ENCODE measurements around the gene C3. TPM values are rescaled to one million over a fixed set of nuclear protein-coding genes. Genes with fewer than 3 reads are reported as not detected.

Gene C3
- total RNA-seq, 1 donor from 2014 or later, result 133 TPM

DNA sequence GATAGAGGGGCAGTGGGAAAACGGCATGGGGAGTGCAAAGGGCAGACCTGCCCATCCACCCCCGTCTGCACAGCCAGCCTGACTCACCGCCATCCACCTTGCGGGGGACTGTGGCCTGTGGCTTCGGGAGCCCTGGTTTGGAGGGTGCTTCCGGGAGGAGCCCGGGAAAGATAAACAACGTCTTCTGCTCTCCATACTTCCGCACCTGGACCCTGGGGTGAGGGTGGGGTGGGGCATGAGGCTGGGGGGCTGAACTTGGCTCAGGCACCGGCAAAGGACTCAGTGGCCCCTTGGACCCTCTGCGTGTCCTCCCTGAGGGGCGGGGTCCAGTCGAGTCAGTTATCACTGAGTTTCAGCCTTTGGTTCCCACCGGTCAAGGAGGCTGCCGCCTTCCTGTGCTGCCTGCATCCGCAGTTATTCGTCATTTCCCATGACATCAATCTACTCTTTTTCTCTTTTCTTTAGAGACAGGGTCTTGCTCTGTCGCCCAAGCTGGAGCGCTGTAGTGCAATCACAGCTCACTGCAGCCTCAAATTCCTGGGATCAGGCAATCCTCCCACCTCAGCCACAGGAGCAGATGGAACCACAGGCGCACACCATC lies 13.7 kb upstream of the C3 start:
- no peak overlapping the region for H3K4me3 ChIP-seq
- H3K9me3 ChIP-seq (replicated peaks), result no peaks in the 10 kb centered on the region
- peaks cover 39% of the 10 kb centered on the region for H3K4me1 ChIP-seq
- TF ChIP-seq, protein P1, sequence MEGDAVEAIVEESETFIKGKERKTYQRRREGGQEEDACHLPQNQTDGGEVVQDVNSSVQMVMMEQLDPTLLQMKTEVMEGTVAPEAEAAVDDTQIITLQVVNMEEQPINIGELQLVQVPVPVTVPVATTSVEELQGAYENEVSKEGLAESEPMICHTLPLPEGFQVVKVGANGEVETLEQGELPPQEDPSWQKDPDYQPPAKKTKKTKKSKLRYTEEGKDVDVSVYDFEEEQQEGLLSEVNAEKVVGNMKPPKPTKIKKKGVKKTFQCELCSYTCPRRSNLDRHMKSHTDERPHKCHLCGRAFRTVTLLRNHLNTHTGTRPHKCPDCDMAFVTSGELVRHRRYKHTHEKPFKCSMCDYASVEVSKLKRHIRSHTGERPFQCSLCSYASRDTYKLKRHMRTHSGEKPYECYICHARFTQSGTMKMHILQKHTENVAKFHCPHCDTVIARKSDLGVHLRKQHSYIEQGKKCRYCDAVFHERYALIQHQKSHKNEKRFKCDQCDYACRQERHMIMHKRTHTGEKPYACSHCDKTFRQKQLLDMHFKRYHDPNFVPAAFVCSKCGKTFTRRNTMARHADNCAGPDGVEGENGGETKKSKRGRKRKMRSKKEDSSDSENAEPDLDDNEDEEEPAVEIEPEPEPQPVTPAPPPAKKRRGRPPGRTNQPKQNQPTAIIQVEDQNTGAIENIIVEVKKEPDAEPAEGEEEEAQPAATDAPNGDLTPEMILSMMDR (IDR thresholded peaks at IDR 0.05; ENCODE audit: borderline replicate concordance), result no peak
- intact Hi-C loops (cut with micrococcal nuclease), result no loop called here
- H3K36me3 ChIP-seq, result peaks cover 11% of the 10 kb centered on the region
- H3K27ac ChIP-seq (replicated peaks), result no peak overlapping the region
- H3K27me3 ChIP-seq (ENCODE audit: low read depth), result no peaks in the 10 kb centered on the region
- DNase-seq, result no peak

DNA sequence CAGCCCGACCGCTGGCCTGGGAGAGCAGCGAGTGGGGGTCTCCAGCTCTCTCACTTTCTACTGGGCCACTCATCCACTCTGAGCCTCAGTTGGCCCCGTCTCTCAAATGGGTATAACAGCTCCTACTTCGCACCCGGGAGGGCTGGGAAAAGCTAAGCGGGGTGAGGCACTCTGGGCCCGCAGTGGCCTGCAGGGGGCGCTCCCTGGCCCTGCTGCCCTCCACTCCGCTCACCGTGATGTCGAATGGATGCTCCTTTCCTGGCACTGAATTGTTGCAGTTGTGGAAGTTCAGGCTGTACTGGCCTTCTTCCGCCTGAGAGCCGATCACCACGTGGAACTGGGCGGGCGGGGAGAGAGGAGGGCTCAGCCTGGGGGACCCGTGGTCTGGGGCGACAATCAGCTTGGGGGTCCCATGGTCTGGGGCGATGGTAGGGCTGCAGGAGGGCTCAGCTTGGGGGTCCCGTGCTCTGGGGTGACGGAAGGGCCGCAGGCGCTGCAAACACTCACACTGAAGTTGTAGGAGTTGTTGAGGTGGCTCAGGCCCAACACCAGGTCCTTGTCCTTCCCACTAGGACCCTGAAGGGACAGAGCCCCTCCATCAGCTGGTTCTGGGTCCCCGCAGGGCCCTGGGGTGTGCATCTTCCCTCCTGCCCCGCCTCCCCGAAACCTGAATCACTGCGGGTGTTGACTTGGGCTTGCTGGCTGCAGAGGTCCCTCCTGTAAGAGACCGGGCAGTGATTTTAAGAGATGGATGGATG lies 13.1 kb upstream of the C3 start:
- Histone ChIP-seq H3K27me3 (ENCODE audit: low read depth) (no peaks in the 10 kb centered on the region), H3K9me3 (replicated peaks) (no peaks in the 10 kb centered on the region), H3K4me1 (peaks cover 32% of the 10 kb centered on the region), H3K27ac (replicated peaks) (no peak overlapping the region), H3K4me3 (no peak overlapping the region), H3K36me3 (peaks cover 11% of the 10 kb centered on the region)
- TF ChIP-seq, protein P1 (IDR thresholded peaks at IDR 0.05; ENCODE audit: borderline replicate concordance), result peak; percentile 45
- no peak for DNase-seq
- intact Hi-C loops (cut with micrococcal nuclease), result no loop called here

DNA sequence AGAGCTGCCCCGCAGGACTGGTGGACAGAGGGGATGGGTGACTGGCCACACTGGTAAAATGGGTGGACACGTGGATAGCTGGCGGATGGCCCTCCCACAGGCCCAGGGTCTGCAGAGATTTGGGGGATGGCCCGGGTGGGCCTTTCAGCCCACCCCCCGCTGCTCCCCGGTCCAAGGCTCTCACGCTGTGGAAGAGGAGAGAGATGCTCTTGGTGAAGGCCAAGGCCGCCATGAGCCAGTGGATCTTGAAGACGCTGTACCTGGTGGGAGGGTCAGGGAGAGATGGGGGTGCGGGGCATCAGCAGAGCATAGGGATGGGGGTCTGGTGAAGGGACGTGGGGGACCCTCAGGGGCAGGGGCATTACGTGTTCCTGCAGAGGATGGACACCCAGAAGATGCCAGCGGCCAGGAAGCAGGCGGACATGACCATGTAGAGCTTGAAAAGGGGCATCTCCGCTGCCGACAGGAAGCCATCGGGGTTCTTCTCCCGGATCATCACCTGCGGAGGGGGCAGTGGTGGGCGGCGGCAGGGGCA lies 12.4 kb upstream of the C3 start:
- H3K9me3 ChIP-seq (replicated peaks), result no peaks in the 10 kb centered on the region
- H3K4me1 ChIP-seq, result peaks cover 26% of the 10 kb centered on the region
- H3K36me3 ChIP-seq, result peaks cover 11% of the 10 kb centered on the region
- TF ChIP-seq, protein P1 (IDR thresholded peaks at IDR 0.05; ENCODE audit: borderline replicate concordance), result no peak
- H3K27me3 ChIP-seq (ENCODE audit: low read depth), result no peaks in the 10 kb centered on the region
- intact Hi-C loops (cut with micrococcal nuclease), result no loop called here
- H3K27ac ChIP-seq (replicated peaks), result no peak overlapping the region
- no peak overlapping the region for H3K4me3 ChIP-seq
- DNase-seq, result no peak

DNA sequence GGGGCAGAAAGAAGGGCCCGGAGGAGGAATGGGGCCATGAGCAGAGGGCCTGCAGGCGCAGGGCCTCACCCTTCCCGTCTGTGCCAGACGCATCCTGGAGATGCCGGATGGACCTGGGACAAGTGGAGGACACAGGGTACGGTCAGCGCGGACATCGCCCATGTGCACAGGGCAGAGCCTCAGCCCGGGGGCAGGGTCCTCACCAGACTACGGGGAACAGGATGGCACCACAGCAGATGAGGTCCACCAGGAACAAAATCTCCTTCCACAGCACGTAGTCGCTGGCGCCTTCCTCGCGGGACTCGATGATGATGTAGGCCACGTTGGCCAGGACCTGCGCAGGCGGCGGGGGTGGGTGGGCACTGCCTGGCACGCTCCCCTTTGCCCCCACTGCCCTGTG lies 11.4 kb upstream of the C3 start:
- H3K27me3 ChIP-seq (ENCODE audit: low read depth), result peaks cover 3% of the 10 kb centered on the region
- no peak overlapping the region for H3K27ac ChIP-seq (replicated peaks)
- peaks cover 11% of the 10 kb centered on the region for H3K36me3 ChIP-seq
- intact Hi-C loops (cut with micrococcal nuclease), result no loop called here
- TF ChIP-seq, protein P1 (IDR thresholded peaks at IDR 0.05; ENCODE audit: borderline replicate concordance), result no peak
- no peak for DNase-seq
- no peak overlapping the region for H3K4me3 ChIP-seq
- H3K9me3 ChIP-seq (replicated peaks), result no peaks in the 10 kb centered on the region
- peaks cover 20% of the 10 kb centered on the region for H3K4me1 ChIP-seq

DNA sequence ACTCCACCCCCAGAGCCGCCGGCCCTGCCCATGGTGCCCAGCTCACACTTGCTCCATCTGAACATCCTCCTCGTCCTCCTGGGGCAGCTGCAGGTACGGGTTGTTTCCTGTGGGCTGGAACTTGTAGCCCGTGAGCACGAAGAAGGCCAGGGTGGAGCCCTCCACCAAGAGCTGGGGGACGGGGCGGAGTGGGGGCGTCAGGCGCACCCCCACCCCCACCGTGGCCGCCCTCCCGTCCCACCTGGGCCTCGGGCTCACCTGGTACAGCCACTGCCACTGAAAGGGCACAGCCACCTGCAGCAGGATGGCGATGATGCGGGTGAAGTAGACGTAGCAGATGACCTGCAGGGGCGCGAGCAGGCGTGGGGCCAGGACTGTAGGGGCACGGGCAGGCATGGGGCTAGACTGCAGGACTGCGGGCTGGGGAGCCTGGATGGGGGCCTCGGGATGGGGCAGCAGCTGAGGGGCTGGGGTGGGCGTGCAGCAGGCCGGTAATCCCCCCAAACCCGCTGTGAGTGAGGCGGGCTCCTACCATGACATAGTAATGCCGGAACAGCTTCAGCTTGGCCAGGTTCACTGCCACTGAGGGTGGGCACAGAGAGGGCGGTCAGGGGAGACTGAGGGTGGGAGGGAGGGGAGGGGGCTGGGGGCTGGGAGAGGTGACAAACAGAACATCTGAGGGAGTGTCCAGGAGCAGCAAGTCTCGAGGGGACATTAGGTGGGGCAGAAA lies 10.7 kb upstream of the C3 start:
- peaks cover 12% of the 10 kb centered on the region for H3K4me1 ChIP-seq
- H3K4me3 ChIP-seq, result no peak overlapping the region
- peaks cover 9% of the 10 kb centered on the region for H3K27me3 ChIP-seq (ENCODE audit: low read depth)
- H3K9me3 ChIP-seq (replicated peaks), result no peaks in the 10 kb centered on the region
- intact Hi-C loops (cut with micrococcal nuclease), result no loop called here
- DNase-seq, result no peak
- TF ChIP-seq, protein P1 (IDR thresholded peaks at IDR 0.05; ENCODE audit: borderline replicate concordance), result no peak
- peaks cover 11% of the 10 kb centered on the region for H3K36me3 ChIP-seq
- H3K27ac ChIP-seq (replicated peaks), result no peak overlapping the region

All from left ventricle myocardium inferior (tissue), 1 donor.